Cardiac septum (tissue), 1 donor: Measurements from ENCODE around the gene PTTG1. TPM values are rescaled to one million over a fixed set of nuclear protein-coding genes. Genes with fewer than 3 reads are reported as not detected.
"Not testable (repeated sequence)": the region's sequence is repeated elsewhere in the genome, so short reads cannot be mapped to it uniquely, and the experiment has no call there.

Source experiments
- DNase-seq: peaks from one replicate; pipeline ENCODE4 v3.0.0-alpha.2; 2020; ENCODE audit warnings: low spot score
- intact Hi-C: fragments of 100-400 bp; cut with DNase I; formaldehyde crosslinking; loops from one replicate; pipeline ENCODE4 v1.14.0; 2022
- total RNA-seq: library from RNA; stranded (reverse); fragmentation: NEBNext Ultra II Directional; extraction: Animal tissue kit (Norgen Biotek cat#: 25700); gene quantifications from one replicate; pipeline ENCODE4 v1.2.1, GENCODE V29; 2021
- donor health status: DM: no; HTN: no; CAD: no.

PTTG1 gene
- total RNA-seq, 1 donor from 2014 or later: 1.0 TPM

DNA sequence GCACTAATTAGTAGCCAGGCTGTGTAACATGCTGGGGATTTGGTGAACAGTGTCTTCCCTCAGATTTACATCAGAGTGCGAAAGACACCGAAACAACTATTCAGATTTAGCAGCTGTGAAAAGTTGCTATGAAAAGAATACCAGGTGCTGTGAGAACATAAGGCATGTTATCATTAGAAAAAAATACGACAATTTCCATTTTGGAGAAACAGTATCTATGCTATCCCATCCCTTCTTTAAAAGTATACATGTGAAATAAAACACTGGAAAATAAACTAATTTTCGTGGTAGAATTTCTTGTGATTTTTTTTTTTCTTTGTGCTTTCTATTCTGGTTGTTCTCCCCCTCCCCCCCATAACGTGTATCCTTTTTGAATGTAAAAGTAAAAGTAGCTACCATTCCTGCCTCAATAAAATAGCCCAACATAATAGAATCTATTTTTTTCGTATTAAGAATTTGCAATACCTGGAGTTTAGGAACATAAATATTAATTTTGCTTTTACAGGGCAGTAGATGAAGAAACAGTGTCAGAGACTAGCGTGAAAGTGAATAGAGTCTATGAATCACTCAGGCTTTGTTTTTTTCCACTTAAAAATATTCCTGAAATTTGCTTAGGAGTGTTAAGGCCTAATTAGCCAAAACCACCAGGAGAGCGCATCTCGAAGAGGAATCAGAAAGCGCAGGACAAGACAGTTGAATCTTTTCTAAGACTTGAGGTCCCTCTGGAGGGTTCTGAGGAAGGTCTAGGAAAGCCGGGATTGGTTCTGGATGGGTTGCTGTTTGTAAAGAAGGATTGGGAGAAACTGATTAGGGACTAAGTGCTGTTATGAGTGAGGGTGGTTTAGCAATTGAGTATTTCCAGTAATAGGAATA, 2.0 kb upstream of the PTTG1 start:
- intact Hi-C loops: no loop called here
- DNase-seq: no peak

DNA sequence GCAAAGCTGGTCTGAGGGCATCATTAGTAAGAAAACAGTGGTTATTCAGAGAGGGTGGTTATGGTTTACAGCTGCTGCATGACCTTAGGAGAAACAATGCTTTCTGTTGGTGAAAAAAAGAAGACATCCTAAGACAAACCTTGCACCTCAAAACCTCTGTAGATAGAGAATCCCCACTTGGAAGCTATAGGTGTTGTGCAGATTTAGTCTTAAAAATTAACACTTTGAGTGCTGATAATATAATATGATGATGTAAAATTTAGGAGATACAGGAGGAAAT, 1.4 kb upstream of the PTTG1 start:
- DNase-seq: no peak
- intact Hi-C loops: no loop called here

DNA sequence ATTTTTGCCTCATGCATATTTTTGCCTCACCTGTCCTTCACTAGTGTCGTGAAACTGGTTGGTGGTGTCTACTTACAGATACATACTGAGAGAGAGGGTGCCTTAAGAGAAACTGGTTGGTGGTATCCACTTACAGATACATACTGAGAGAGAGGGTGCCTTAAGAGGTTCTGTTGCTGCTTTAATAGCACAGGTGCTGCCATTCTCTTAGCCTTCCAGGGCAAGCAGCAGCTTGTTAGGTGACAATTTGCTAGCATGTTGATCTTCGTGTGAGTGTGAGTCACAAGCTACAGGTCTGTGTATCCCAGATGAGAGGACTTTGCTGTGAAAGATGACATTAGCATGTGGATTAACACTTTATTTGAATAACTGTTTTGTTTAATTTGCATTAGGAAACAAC, 1.4 kb downstream of the PTTG1 start:
- no peak for DNase-seq
- intact Hi-C loops: no loop called here

DNA sequence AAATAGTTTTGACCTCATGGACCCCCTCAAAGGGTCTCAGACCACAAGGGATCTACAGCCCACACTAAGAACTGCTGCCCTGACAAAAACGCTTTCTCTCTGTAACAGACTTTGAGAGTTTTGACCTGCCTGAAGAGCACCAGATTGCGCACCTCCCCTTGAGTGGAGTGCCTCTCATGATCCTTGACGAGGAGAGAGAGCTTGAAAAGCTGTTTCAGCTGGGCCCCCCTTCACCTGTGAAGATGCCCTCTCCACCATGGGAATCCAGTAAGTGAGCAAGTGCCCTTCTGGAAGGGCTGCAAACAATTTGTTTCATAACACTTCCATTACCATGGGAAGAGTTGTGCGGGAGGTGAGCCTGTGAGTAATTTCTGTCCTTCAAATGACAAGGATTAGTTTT, 6.0 kb downstream of the PTTG1 start:
- intact Hi-C loops: no loop called here
- DNase-seq: no peak

DNA sequence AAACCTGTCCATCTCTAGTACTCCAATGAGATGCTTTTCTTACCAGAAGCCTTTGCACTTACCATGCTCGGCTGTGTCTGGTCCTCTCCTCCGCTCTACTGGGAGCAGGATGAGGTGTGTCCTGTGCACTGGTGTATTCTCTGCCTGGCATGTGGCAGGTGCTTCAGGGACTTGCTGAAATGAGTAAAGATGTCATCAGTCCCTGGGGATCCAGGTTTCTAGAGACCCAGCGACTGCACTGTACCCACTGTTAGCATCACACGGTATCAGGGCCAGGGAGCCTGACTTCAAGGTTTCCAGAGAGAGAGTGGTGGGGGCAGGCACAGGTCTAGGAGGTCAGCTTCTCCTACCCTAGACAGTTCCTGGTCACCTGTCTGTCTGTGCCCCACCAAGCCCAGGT, 10.5 kb downstream of the PTTG1 start:
- intact Hi-C loops: no loop called here
- no peak for DNase-seq

DNA sequence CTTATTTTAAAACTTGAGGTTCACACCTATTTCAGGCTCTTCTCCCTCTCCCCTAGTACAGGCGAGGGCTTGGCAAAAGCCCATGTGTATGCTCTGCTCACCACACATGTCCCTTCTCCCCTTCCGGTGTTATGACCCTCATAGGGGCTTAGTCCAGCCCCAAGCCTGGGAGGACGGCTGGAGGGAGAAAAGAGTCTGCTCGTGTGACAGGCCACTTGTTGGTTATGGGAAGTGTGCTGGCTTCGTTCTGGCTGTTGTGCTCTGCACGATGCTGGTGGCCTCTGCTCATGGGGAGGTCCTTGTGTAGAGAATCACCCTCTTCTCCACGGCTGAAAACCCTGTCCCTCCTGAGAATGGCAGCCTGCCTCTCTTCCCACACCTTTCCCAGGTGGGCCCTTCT, 11.1 kb downstream of the PTTG1 start:
- intact Hi-C loops: no loop called here
- no peak for DNase-seq

DNA sequence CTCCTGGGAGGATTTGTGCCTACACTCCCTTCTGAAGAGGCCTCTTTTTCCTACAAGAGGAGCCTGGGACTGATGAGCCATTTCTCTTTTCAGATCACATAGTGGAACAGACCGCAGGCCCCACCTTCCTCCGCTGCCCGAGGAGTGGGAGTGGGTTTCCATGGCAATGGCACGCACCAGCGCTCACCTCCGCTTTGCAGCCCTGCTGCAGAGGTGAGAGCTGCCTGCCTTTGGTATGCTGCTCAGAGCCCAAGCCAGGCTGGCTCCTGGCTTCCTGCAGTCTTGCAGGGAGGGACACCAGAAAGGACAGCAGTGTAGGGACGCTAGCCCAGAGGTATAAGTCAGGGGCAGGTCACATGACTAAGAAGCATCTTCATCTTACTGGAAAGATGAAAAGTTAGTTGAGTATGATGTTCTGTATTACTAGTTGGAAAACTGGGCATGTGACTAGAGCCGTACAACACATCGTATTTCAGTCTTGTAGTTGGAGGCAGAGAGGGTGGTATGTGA, 12.4 kb downstream of the PTTG1 start:
- DNase-seq: no peak
- intact Hi-C loops: no loop called here

DNA sequence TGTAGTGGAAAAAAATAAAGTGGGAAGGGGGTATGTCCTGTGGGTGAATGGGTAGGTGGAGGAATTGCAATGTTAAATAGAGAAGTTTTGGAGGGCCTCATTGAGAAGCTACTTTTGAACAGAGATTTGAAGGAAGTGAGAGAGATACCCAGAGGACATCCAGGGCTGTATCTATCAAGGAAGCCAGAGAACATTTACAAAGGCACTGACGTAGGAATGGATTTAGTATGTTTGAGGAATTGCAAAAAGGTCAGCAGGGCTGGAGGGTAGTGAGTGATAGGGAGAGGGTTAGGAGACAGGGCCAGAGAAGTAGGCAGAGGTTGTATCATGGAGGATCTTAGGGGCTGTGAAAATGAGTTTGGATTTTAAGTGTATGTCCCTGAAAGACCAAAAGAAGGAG, 13.9 kb downstream of the PTTG1 start:
- no peak for DNase-seq
- intact Hi-C loops: loop anchor here (5.0 kb wide), 1 partner anchor 72 kb away; no protein-coding TSS in a partner anchor

DNA sequence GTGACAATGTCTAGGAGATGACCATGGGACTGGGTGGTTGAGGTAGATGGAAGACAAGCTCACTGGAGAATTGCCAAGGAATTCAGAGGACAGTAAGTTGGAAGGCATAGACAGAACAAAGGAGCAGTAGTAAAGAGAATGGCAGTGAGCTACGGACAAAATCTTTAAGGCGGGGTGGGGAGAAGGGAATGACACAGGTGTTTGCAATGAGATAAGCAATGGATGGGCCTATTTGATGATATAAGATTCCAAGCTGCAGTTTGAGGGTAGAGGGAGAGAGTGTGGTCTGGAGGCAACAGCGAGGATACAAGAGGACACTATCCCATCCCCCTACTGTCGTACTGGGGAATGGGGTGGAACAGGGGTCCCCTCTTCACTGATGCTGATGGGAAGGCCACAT, 14.4 kb downstream of the PTTG1 start:
- no peak for DNase-seq
- intact Hi-C loops: loop anchor here (5.0 kb wide), 1 partner anchor 71 kb away; no protein-coding TSS in a partner anchor

DNA sequence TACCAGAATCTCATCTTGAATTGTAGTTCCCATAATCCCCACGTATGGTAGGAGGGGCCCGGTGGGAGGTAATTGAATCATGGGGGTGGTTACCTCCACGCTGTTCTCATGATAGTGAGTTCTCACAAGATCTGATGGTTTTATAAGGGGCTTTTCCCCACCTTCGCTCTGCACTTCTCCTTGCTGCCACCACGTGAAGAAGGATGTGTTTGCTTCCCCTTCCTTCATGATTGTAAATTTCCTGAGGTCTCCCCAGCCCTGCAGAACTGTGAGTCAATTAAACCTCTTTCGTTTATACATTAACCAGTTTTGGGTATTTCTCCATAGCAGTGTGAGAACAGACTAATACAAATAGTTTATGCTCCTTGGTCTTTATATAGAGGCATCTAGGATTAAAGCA, 15.0 kb downstream of the PTTG1 start:
- intact Hi-C loops: loop anchor here (5.0 kb wide), 1 partner anchor 71 kb away; no protein-coding TSS in a partner anchor
- not testable (repeated sequence) for DNase-seq

DNA sequence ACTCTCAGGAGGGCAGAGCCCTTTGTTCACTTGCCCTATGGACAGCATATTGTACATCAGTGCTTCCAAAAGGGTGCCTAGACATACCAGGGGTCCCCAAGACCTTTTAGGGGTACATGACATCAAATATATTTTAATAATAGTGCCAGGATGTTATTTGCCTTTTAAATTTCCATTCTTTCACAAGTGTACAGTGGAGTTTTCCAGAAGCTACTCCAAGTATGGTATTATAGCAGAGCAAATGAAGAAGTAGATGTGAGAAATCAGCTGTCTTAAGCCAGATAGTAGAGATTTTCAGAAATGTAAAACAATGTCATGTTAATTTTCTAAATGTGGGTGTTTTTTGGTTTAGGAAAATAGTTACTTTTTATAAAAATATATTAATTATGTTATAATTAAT, 15.6 kb downstream of the PTTG1 start:
- DNase-seq: no peak
- intact Hi-C loops: loop anchor here (5.0 kb wide), 1 partner anchor 70 kb away; no protein-coding TSS in a partner anchor

DNA sequence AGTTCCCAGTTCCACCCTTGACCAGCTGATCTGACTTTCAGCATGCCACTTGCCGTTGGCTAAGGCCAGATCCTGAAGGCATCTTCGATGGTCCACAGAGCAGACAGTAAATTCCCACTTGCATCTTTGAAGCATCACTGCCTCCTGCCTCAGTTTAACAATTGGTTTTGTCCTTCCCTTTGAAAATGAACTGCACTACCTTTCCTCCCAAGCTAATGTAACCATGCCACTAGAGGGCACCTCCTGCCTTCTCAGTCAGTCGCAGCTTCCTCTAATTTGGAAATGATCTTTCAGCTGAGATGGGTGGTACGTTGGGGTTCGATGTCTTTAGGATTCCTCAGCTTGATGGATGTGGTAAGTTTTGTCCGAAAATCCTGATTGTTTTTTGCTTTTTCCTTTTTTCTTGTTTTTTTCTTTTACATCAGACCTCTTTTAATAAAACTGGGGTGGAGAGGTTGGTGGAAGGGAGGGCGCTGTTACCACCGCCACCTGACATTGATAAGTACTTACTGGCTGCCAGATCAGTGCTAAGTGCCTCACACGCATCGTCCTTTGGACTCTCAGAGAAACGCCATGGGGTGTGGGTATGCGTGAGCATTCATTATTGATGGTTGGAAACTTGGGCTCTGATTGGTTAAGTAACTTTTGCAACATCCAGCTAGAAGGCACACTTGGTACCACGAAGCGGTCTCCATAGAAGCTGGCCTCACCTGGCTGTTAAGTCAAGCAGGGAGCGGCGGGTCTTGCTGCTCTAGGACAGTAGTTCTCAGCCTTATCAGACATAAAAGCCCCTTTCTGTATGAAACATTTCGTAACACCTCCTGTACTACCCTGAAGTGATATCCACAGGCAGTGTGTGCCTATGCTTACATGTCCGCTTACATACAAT, 16.9 kb downstream of the PTTG1 start:
- intact Hi-C loops: loop anchor here (5.0 kb wide), 1 partner anchor 69 kb away; no protein-coding TSS in a partner anchor
- DNase-seq: no peak

DNA sequence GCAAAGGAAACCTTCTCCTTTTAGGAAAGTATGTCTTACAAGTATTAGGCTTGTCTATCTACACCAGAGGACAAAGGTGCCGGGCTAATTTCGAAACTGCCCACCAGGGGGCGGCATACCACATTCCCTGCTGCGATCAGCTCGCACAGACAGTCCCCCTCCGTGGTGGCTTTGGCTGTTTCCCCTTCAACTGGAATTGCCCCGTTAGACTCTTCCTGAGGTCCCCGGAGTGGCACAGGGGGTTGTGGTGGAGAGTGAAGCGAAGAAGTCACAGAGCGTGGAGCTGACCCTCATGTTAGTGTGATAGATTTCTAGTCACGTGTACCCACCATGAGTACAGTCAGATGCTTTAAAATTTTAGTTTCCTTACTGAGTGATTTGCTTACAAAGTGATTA, 17.5 kb downstream of the PTTG1 start:
- DNase-seq: peak; percentile 93
- intact Hi-C loops: loop anchor here (5.0 kb wide), 1 partner anchor 68 kb away; no protein-coding TSS in a partner anchor

DNA sequence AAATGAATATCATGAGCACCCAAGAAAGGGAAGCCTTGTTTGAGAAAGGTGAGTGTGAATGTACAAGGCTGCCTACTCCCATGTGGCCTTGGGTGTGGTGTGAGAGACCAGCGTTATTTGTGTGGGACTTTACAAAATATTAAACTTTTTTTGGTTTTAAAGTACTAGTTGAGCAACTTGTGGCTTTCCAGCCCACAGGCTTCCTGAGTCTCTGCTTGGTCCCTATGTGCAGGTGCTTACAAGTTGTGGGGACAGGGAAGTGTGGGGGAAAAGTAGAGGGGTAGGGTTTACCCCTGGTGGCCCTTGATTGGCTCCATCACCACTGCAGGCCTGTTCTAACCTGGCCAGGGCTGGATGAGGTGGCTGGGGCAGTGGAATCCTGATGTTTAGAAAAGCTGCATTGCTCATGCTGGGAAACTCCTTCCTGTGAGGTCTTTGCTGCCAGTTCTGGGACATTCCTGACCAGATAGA, 19.7 kb downstream of the PTTG1 start:
- no peak for DNase-seq
- intact Hi-C loops: no loop called here

DNA sequence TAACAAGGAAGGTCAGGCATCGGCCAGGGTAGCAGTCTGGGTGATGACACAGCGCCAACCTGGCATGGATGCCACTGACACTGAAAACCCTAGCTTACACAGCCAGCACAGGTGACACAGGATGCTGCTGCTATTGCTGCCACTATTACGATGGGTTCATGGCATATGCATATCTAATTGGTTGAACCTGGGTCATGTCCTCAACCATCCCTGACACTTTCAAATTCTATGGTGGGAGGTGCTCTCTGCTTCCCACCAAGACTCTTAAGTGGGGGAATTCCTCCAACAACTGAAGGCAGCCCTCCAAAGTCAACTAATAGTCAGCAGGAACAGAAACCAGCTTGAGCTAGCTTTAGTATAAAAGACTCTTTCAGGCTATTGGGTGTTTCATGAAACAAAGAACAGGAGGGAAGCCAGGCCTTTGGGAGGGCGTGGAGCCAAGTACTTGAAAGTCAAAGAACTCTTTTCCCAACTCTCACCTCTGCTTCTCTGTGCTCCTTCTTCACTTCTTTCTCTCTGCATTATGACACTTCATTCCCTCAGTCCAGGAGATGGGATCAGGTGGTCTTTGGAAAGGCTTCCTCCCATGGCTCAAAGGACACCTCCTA, 21.3 kb downstream of the PTTG1 start:
- DNase-seq: no peak
- intact Hi-C loops: no loop called here

DNA sequence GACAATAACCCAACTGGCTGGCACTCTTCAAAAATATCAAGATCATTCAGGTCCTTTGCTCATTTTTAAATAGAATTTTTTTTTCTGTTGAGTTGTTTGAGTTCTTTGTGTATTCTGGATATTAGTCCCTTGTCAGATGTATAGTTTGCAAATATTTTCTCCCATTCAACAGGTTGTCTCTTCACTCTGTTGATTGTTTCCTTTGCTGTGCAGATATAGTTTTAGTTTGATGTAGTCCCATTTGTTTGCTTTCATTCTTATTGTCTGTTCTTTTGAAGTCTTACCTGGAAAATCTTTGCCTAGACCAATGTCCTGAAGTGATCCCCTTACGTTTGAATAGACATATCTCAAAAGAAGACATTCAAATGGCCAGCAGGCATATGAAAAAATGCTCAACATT, 22.8 kb downstream of the PTTG1 start:
- intact Hi-C loops: no loop called here
- DNase-seq: no peak

DNA sequence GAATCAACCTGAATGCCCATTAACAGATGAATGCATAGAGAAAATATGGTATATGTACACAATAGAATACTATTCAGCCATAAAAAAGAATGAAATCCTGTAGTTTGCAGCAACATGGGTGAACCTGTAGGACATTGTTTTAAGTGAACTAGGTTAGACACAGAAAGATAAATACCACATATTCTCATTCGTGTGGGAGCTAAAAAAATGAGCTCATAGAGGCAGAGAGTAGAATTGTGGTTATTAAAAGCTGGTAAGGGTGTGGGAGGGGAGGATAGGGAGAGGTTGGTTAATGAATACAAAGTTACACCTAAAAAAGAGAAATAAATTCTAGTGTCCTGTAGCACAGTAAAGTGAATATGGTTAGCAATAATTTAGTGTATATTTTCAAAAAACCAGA, 23.5 kb downstream of the PTTG1 start:
- intact Hi-C loops: no loop called here
- no peak for DNase-seq

DNA sequence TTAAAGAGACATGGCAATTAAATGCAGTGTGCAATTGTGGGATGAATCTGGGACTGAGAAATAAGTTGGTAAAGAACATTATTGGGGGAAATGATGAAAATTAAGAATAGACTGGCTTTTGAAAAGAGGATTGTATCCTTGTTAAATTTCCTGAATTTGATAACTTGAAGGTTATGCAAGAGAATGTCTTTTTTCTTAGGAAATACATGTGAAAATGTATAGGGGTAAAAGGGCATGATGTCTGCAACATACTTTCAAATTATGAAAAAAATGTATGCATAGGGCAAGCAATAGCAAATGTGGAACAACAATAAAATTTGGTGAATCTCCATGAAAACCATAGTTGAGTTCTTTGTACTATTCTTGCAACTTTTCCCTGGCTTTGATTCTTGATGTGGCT, 24.1 kb downstream of the PTTG1 start:
- no peak for DNase-seq
- intact Hi-C loops: no loop called here

DNA sequence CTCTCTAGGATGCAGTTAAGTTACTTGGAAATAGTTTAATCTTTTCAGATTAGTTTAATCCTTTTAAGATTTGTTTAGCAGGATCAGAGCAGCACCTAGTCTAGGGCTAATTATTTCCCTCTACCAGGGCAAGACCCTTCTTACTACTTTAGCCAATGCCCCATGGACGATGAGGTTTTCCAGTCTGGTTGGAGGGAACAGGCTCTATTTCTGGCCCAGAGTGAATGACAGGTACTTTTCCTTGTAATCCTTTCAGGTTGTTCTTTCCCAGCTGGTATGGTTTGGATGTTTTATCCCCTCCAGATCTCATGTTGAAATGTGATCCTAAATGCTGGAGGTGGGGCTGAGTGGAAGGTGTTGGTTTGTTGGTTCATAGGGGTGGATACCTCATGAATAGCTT, 27.2 kb downstream of the PTTG1 start:
- DNase-seq: no peak
- intact Hi-C loops: no loop called here

DNA sequence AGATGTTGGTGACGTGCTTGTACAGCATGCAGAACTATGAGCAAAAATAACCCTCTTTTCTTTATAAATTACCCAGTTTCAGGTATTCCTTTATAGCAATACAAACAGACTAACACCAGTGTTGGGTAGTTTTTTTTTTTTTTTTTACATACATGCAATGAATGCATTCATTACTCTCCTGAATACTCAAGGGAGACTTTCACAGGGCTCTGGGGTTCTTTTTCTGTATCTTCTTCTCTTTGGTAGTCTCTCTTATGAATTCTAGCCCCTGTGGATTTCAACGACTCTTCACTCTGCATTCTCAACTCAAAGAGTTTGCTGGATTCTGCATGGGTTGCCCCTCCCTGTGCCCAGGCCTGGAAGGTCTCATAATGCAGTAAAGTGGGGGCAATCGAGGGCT, 27.8 kb downstream of the PTTG1 start:
- intact Hi-C loops: no loop called here

More for the DNA sequence above, 27.8 kb downstream of the PTTG1 start:
- DNase-seq: no peak
